MM.1S (cell line): ENCODE results near the gene CAST.

ENCODE experiments used
- DNase-seq: peaks from one replicate; pipeline ENCODE4 v3.0.0-alpha.2; 2015
- H2AFZ ChIP-seq: fragments of 300-600 bp; sonication (generic); 2 replicates; pipeline ENCODE4 v1.6.0; 2016; ENCODE audit warnings: antibody characterized with exemption, low read length
- H3F3A ChIP-seq: fragments of 300-600 bp; sonication (generic); 2 replicates; pipeline ENCODE4 v1.6.1; 2016; ENCODE audit warnings: mild to moderate bottlenecking, antibody characterized with exemption, low read length, moderate library complexity, mixed read lengths; ENCODE audit not compliant: insufficient read depth
- H3K27ac ChIP-seq: fragments of 300-600 bp; sonication (generic); 2 replicates; pipeline ENCODE4 v1.5.1; 2016; ENCODE audit warnings: mild to moderate bottlenecking, low read length
- H3K27me3 ChIP-seq: fragments of 300-600 bp; sonication (generic); replicated peaks from 2 replicates; pipeline ENCODE4 v1.6.0; 2016; ENCODE audit warnings: low read length; ENCODE audit not compliant: insufficient read depth
- H3K36me3 ChIP-seq: fragments of 300-600 bp; sonication (generic); replicated peaks from 2 replicates; pipeline ENCODE4 v1.6.1; 2016; ENCODE audit warnings: mild to moderate bottlenecking, low read length, mixed read lengths; ENCODE audit not compliant: insufficient read depth
- H3K4me1 ChIP-seq: fragments of 300-600 bp; sonication (generic); 2 replicates; pipeline ENCODE4 v1.6.1; 2016; ENCODE audit warnings: low read length, mixed read lengths
- H3K4me2 ChIP-seq: fragments of 300-600 bp; sonication (generic); 2 replicates; pipeline ENCODE4 v1.6.0; 2016; ENCODE audit warnings: low read depth, low read length
- H3K4me3 ChIP-seq: fragments of 300-600 bp; sonication (generic); 2 replicates; pipeline ENCODE4 v1.5.1; 2016; ENCODE audit warnings: low read length, mixed read lengths
- H3K79me2 ChIP-seq: fragments of 300-600 bp; sonication (generic); 2 replicates; pipeline ENCODE4 v1.6.1; 2016; ENCODE audit warnings: mixed run types, low read length, mixed read lengths
- H3K9ac ChIP-seq: fragments of 300-600 bp; sonication (generic); 2 replicates; pipeline ENCODE4 v1.6.1; 2016; ENCODE audit warnings: low read length, mixed read lengths
- H3K9me2 ChIP-seq: fragments of 300-600 bp; sonication (generic); replicated peaks from 2 replicates; pipeline ENCODE4 v1.6.1; 2016; ENCODE audit warnings: mild to moderate bottlenecking, low read length, mixed read lengths; ENCODE audit not compliant: insufficient read depth
- H3K9me3 ChIP-seq: fragments of 300-600 bp; sonication (generic); replicated peaks from 2 replicates; pipeline ENCODE4 v1.6.1; 2016; ENCODE audit warnings: mild to moderate bottlenecking, low read length, mixed read lengths; ENCODE audit not compliant: insufficient read depth
- H4K20me1 ChIP-seq: fragments of 300-600 bp; sonication (generic); 2 replicates; pipeline ENCODE4 v1.6.1; 2016; ENCODE audit warnings: mild to moderate bottlenecking, low read length, moderate library complexity, mixed read lengths; ENCODE audit not compliant: insufficient read depth
- CTCF ChIP-seq: fragments of 300-600 bp; sonication (generic); IDR thresholded peaks from 2 replicates; pipeline ENCODE4 v1.5.1; 2016; ENCODE audit warnings: antibody characterized with exemption, low read length, mixed read lengths
- EZH2 ChIP-seq: fragments of 300-600 bp; sonication (generic); optimal IDR thresholded peaks from 2 replicates; pipeline ENCODE3; 2017; ENCODE audit warnings: low read depth, mild to moderate bottlenecking, antibody characterized with exemption, low read length, mixed read lengths
- EZH2phosphoT487 ChIP-seq: fragments of 300-600 bp; sonication (generic); IDR thresholded peaks from 2 replicates; pipeline ENCODE4 v1.6.1; 2018; ENCODE audit warnings: antibody characterized with exemption, low read length

CAST gene

GRCh38 chr5:96636046-96636445 is 26.1 kb upstream of the CAST start:
- Histone ChIP-seq H3K9me2 (no peaks in the 10 kb centered on the region), H3K9ac (no peak overlapping the region), H3F3A (no peaks in the 10 kb centered on the region), H3K79me2 (no peaks in the 10 kb centered on the region), H4K20me1 (no peaks in the 10 kb centered on the region), H3K4me2 (no peak overlapping the region), H3K27me3 (no peaks in the 10 kb centered on the region; the same call in 1 of the 2 replicates), H3K9me3 (no peaks in the 10 kb centered on the region), H2AFZ (no peak overlapping the region), H3K36me3 (no peaks in the 10 kb centered on the region), H3K27ac (no peak overlapping the region), H3K4me3 (no peak overlapping the region), H3K4me1 (no peaks in the 10 kb centered on the region)
- no peak for DNase-seq
- no peak for TF ChIP-seq CTCF
- no peak for TF ChIP-seq EZH2
- no peak for TF ChIP-seq EZH2phosphoT487

GRCh38 chr5:96636594-96636993 is 25.6 kb upstream of the CAST start:
- Histone ChIP-seq H3K79me2 (no peaks in the 10 kb centered on the region), H3K4me3 (no peak overlapping the region)

GRCh38 chr5:96637196-96637595 is 25.0 kb upstream of the CAST start:
- H3K9ac ChIP-seq = no peak overlapping the region
- H3K9me2 ChIP-seq = no peaks in the 10 kb centered on the region
- TF ChIP-seq CTCF (no peak), EZH2 (no peak), EZH2phosphoT487 (no peak)
- H3K4me3 ChIP-seq = no peak overlapping the region
- no peak overlapping the region for H3K27ac ChIP-seq
- H3K4me2 ChIP-seq = no peak overlapping the region
- no peaks in the 10 kb centered on the region for H3K36me3 ChIP-seq
- H3F3A ChIP-seq = 0 out of 2 replicates have a peak, but pooled peaks cover under 1% of the 10 kb centered on the region
- H3K27me3 ChIP-seq = no peaks in the 10 kb centered on the region; the same call in 1 of the 2 replicates
- H4K20me1 ChIP-seq = no peaks in the 10 kb centered on the region
- H2AFZ ChIP-seq = no peak overlapping the region
- H3K4me1 ChIP-seq = peaks cover 10% of the 10 kb centered on the region
- H3K9me3 ChIP-seq = no peaks in the 10 kb centered on the region
- DNase-seq = no peak
- no peaks in the 10 kb centered on the region for H3K79me2 ChIP-seq

More at GRCh38 chr5:96636594-96636993, 25.6 kb upstream of the CAST start:
- Histone ChIP-seq H3K9me2 (no peaks in the 10 kb centered on the region), H4K20me1 (no peaks in the 10 kb centered on the region), H3K9me3 (no peaks in the 10 kb centered on the region), H2AFZ (no peak overlapping the region), H3K27me3 (no peaks in the 10 kb centered on the region; the same call in 1 of the 2 replicates), H3K36me3 (no peaks in the 10 kb centered on the region), H3K9ac (no peak overlapping the region), H3K27ac (no peak overlapping the region), H3F3A (no peaks in the 10 kb centered on the region), H3K4me2 (no peak overlapping the region), H3K4me1 (peaks cover 5% of the 10 kb centered on the region)
- DNase-seq = no peak
- TF ChIP-seq EZH2phosphoT487 (no peak), CTCF (no peak), EZH2 (no peak)
